A673 (cell line): ENCODE measurements around the gene FBXL2. TPM values are rescaled to one million over a fixed set of nuclear protein-coding genes. Genes with fewer than 3 reads are reported as not detected.
"Not testable (repeated sequence)": the region's sequence is repeated elsewhere in the genome, so short reads cannot be mapped to it uniquely, and the experiment has no call there.

ENCODE experiments used
- BruUV-seq: library from RNA; stranded (reverse); fragments of 400-500 nt; replicated peaks from 2 replicates; lab custom pipeline; 2021; lab: Mats Ljungman, UMichigan
- CTCF ChIA-PET: fragments of 300-600 bp; sonication (Branson Sonifier 250); formaldehyde crosslinking; loops from one replicate; lab custom pipeline; 2022; ENCODE audit warnings: antibody characterized with exemption; lab: Charles Lee
- POLR2A ChIA-PET: fragments of 300-600 bp; sonication (Branson Sonifier 250); formaldehyde crosslinking; loops from one replicate; lab custom pipeline; 2022; ENCODE audit warnings: antibody characterized with exemption; ENCODE audit not compliant: low non-redundant PET; lab: Charles Lee
- DNase-seq: peaks from one replicate; pipeline ENCODE4 v3.0.0-alpha.2; 2015; ENCODE audit warnings: low spot score
- H3K27ac ChIP-seq: fragments of 200-600 bp; sonication (generic); 2 replicates; pipeline ENCODE4 v1.5.1; 2016; ENCODE audit warnings: mixed run types, low read depth, mild to moderate bottlenecking, mixed read lengths, antibody characterized with exemption, low read length; ENCODE audit not compliant: poor library complexity, severe bottlenecking
- H3K27me3 ChIP-seq: fragments of 200-600 bp; sonication (generic); replicated peaks from 2 replicates; pipeline ENCODE4 v1.6.1; 2017; ENCODE audit warnings: mixed run types, low read depth, mild to moderate bottlenecking, mixed read lengths, antibody characterized with exemption, low read length; ENCODE audit not compliant: insufficient read depth, poor library complexity
- H3K36me3 ChIP-seq: fragments of 200-600 bp; sonication (generic); 2 replicates; pipeline ENCODE4 v1.6.1; 2016; ENCODE audit warnings: mixed run types, mild to moderate bottlenecking, mixed read lengths, antibody characterized with exemption, low read length; ENCODE audit not compliant: insufficient read depth, poor library complexity, severe bottlenecking
- H3K4me1 ChIP-seq: fragments of 200-600 bp; sonication (generic); 2 replicates; pipeline ENCODE4 v1.6.1; 2017; ENCODE audit warnings: mixed run types, mild to moderate bottlenecking, mixed read lengths, antibody characterized with exemption, low read length; ENCODE audit not compliant: insufficient read depth, poor library complexity, severe bottlenecking
- H3K4me3 ChIP-seq: fragments of 200-600 bp; sonication (generic); 2 replicates; pipeline ENCODE4 v1.5.1; 2016; ENCODE audit warnings: low read depth, mixed run types, mild to moderate bottlenecking, mixed read lengths, low read length; ENCODE audit not compliant: poor library complexity, severe bottlenecking
- H3K9me3 ChIP-seq: fragments of 200-600 bp; sonication (generic); 2 replicates; pipeline ENCODE4 v1.6.1; 2016; ENCODE audit warnings: mixed run types, low read depth, mild to moderate bottlenecking, mixed read lengths, antibody characterized with exemption, low read length; ENCODE audit not compliant: poor library complexity, severe bottlenecking
- EZH2 ChIP-seq: fragments of 200-600 bp; sonication (generic); IDR thresholded peaks from 2 replicates; pipeline ENCODE4 v1.6.1; 2017; ENCODE audit warnings: borderline replicate concordance, low read depth, mild to moderate bottlenecking, mixed read lengths, antibody characterized with exemption, low read length; ENCODE audit not compliant: poor library complexity, severe bottlenecking
- intact Hi-C: fragments of 100-400 bp; cut with micrococcal nuclease; formaldehyde crosslinking; loops from one replicate; pipeline ENCODE4 v1.10.0; 2022; ENCODE audit not compliant: unreplicated experiment
- total RNA-seq: library from RNA; stranded (reverse); gene quantifications from 2 replicates; pipeline ENCODE4 v1.2.3, GENCODE V29; 2021
- TF ChIP-seq, protein P1 (sequence below): fragments of 300-800, 200-600 bp; sonication (generic); conservative IDR thresholded peaks from 2 replicates; pipeline ENCODE4 v1.5.1; 2017; ENCODE audit warnings: low read depth, mild to moderate bottlenecking, antibody characterized with exemption, low read length, moderate library complexity, mixed read lengths

FBXL2 gene
- total RNA-seq, 1 experiment from 2014 or later, result 7.8 TPM

DNA sequence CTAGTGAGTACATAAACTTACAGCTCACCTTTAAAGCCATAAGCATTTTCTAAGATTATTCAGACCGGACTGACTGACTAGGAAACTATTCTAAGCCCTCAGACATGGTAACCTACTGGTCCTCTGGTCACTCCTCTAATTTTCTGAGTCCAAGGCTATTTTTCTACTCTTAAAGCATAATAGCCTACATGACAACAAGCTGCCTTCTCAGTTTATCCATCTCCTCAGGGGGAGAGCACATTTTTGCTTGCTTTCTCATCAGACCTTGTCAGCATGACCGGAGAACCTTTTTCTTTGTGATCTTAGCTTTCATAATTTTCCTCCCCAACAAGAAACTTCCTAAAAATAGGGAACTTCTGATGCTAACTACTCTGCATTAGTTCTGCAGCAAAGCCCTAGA is 124.5 kb downstream of the FBXL2 start:
- Histone ChIP-seq H3K9me3 (no peaks in the 10 kb centered on the region), H3K27me3 (no peaks in the 10 kb centered on the region), H3K4me3 (no peak overlapping the region), H3K27ac (no peak overlapping the region), H3K36me3 (peaks cover 78% of the 10 kb centered on the region), H3K4me1 (no peaks in the 10 kb centered on the region)
- ChIA-PET POLR2A (no interaction called here), CTCF (interaction anchor here (1.4 kb wide), 1 partner anchor 29 kb away, joined by 3 read pairs; no protein-coding TSS in a partner anchor)
- TF ChIP-seq, protein P1, sequence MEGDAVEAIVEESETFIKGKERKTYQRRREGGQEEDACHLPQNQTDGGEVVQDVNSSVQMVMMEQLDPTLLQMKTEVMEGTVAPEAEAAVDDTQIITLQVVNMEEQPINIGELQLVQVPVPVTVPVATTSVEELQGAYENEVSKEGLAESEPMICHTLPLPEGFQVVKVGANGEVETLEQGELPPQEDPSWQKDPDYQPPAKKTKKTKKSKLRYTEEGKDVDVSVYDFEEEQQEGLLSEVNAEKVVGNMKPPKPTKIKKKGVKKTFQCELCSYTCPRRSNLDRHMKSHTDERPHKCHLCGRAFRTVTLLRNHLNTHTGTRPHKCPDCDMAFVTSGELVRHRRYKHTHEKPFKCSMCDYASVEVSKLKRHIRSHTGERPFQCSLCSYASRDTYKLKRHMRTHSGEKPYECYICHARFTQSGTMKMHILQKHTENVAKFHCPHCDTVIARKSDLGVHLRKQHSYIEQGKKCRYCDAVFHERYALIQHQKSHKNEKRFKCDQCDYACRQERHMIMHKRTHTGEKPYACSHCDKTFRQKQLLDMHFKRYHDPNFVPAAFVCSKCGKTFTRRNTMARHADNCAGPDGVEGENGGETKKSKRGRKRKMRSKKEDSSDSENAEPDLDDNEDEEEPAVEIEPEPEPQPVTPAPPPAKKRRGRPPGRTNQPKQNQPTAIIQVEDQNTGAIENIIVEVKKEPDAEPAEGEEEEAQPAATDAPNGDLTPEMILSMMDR, result no peak
- no peak for TF ChIP-seq EZH2
- BruUV-seq, result no TSS peak
- intact Hi-C loops, result no loop called here
- DNase-seq, result no peak

GRCh38 chr3:33402936-33403335 is 125.7 kb downstream of the FBXL2 start:
- DNase-seq, result no peak
- H3K27ac ChIP-seq, result no peak overlapping the region
- CTCF ChIA-PET, result no interaction called here
- POLR2A ChIA-PET, result no interaction called here
- H3K4me3 ChIP-seq, result no peak overlapping the region
- no peaks in the 10 kb centered on the region for H3K4me1 ChIP-seq
- peaks cover 78% of the 10 kb centered on the region for H3K36me3 ChIP-seq
- no peaks in the 10 kb centered on the region for H3K9me3 ChIP-seq
- no peaks in the 10 kb centered on the region for H3K27me3 ChIP-seq
- TF ChIP-seq EZH2, result no peak
- TF ChIP-seq, protein P1, result no peak
- BruUV-seq, result no TSS peak
- intact Hi-C loops, result no loop called here

GRCh38 chr3:33403756-33404155 is 126.5 kb downstream of the FBXL2 start:
- Histone ChIP-seq H3K9me3 (no peaks in the 10 kb centered on the region), H3K27ac (no peak overlapping the region), H3K36me3 (peaks cover 77% of the 10 kb centered on the region), H3K4me1 (no peaks in the 10 kb centered on the region), H3K4me3 (no peak overlapping the region), H3K27me3 (no peaks in the 10 kb centered on the region)
- no TSS peak for BruUV-seq
- CTCF ChIA-PET, result no interaction called here
- intact Hi-C loops, result no loop called here
- DNase-seq, result no peak
- POLR2A ChIA-PET, result no interaction called here
- no peak for TF ChIP-seq EZH2

DNA sequence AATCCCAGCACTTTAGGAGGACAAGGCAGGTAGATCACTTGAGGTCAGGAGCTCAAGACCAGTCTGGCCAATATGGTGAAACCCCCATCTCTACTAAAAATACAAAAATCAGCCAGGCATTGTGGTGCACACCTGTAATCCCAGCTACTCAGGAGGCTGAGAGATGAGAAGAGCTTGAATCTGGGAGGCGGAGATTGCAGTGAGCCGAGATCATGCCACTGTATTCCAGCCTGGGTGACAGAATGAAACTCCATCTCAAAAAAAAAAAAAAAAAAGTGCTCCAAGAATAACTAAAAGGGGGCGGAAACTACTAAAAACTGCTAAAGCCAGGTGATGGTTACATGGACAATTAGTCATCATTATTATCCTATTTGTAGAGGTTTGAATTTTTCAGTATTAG is 133.6 kb downstream of the FBXL2 start:
- DNase-seq, H3K4me3 ChIP-seq, intact Hi-C loops, POLR2A ChIA-PET, BruUV-seq, CTCF ChIA-PET, H3K4me1 ChIP-seq, H3K27ac ChIP-seq, H3K9me3 ChIP-seq, H3K27me3 ChIP-seq: not testable (repeated sequence)
- peaks cover 61% of the 10 kb centered on the region for H3K36me3 ChIP-seq
